Measurements from ENCODE around the gene NFKB1.

DNA sequence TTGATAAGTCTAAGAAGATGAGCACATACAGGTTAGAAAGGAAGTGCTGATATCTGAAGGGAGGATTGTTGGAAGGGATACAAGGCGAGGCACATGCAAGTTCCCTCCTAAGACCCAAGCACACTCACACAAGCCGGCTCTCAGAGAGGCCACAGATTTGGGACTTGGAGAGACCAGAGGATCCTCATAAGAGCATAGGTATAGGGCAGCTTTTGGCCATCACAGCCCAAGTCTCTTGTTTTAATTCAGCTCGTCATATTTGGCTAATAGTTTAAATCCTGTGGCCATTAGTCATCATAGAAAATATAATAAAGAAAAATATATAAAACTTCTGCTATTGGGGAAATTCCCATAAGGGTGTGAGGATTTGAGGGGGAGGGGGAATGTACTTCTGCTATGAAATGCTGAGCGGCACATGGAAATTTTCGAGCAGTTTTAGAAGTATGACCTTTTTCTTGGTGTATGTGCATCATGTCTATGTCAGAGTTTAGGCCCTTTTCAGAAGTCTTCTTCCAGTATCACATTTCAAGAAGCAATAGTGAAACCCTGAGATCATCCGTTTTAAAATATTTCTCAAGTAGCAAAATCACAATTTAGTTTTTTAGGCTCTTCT lies 97.7 kb downstream of the NFKB1 start:
- TF ChIP-seq EZH2 (IDR thresholded peaks at IDR 0.05; ENCODE audit: low read length, missing control alignments) (no peak), CTCF (conservative IDR thresholded peaks at IDR 0.05 in 1 of 2, IDR thresholded peaks at IDR 0.05 in 1 of 2; ENCODE audit: low read depth in 1 of 2, low read length in 2 of 2) (no peak)
